GM19351 (cell line): ENCODE data around the gene KSR1.
A peak's percentile ranks its signal among the peaks of the same experiment; 100 is the strongest.

Source experiments
- ATAC-seq: cut with Tn5 transposase; IDR thresholded peaks from one replicate; pipeline ENCODE4 v1.9.1; 2021; ENCODE audit warnings: mild to moderate bottlenecking, moderate library complexity; ENCODE audit not compliant: unreplicated experiment

Gene KSR1

DNA sequence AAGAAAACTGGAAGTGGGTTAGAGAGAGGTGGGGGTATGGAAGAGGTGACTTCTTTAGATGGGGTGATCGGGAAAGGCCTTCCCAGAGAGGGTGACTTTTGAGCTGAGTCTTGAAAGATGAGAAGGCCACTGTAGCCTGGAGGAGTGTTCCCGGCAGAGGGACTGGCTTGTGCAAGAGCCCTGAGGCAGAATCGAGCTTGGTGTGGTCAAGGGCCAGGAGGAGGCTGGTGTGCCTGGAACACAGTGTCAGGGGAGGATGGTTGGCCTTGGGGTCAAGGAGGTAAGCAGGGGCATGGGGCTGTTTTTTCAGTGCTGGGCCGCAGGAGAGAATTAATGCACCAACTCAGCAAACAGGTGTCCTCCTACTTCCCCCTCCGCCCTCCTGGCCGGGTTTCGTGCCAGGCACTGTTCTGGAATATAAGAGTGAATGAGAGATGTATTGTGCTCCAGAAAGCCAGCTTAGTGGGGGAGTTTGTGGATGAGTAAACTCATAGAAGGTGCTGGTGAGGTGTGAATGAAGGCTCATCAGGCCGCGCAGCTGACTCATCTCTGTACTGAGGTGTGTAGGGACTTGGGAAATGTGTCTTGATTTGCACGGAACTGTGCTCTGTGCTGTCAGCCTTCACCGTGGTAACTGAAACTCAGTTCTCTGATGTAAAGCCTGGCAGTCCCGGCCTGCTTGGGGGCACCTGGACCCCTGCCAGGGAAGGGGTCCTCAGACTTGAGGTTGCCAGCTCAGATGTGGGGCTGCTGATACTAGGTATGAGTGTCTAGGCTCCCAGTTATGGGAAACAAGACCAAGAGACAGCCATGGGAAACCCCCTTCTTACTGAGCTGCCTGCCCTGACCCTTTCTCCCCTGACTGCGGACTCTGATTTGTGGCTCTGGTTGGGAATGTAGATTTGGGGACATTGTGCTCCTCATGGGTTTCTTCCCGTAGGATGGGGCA is 15.3 kb downstream of the KSR1 start:
- ATAC-seq = peak; percentile 73

DNA sequence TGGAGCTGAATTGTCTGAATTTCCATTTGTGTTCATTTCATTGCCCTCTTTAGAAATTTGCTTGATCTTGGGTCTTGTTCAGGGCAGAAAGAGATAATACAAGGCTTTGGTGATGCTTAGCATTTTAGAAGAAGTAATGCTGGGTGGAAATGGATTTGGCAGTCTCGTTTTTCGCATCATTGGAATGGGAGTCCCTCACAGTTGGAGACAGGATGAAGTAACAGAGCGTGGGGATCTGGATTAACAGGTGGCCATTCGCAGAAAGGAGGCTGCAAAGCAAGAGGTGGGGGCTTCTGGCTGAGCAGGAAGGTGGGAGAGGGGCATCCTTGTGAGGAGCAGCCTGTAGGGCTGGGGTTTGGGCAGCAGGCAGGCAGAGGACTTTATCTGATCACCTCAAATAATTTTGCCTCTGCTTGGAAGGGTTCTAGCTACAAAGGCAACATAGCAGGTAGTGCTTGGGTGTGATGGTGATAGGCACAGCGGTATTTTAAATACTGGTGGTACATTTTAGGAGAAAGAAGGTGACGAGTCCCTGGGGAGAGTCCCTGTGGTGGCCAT is 17.0 kb downstream of the KSR1 start:
- ATAC-seq = no peak

DNA sequence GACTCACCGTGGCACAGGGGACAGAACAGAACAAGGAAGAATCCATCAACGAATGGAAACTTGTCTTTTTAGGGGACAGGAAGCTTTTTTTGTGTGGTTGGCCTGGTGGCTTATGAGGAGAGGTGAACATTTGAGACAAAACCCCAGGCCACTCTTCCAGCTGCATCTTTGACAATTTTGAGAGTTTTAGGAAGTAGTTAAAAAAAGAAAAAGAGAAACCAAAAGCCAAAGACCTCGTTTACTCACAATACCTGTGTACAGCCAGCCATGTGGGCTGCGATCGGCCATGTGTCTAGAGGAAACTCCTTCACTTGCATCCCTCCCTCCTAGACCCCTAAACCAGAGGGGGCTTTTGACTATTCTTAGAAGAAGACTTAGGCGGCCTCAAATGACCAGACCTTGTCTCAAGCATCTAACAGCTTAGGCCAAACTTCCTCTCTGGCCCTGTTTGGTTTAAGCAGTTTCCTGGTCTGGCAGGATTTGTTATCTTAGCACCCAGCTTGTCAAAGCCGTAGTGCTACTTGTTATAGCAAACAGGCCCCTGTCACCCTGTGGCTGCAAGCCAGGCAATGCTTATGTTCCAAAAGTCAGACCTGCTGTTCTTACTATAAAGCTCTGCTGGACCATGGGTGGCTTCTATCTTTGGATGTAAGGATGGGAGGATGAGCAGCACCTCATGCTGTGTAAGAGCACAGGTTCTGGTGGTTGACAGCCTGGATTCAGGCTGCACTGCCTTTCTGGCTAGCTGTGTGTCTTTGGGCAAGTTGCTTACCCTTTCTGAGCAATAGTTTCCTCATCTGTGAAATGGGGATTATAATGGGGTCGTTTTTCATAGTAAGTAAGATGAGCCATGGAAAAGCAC is 17.7 kb downstream of the KSR1 start:
- peak; percentile 35 for ATAC-seq

DNA sequence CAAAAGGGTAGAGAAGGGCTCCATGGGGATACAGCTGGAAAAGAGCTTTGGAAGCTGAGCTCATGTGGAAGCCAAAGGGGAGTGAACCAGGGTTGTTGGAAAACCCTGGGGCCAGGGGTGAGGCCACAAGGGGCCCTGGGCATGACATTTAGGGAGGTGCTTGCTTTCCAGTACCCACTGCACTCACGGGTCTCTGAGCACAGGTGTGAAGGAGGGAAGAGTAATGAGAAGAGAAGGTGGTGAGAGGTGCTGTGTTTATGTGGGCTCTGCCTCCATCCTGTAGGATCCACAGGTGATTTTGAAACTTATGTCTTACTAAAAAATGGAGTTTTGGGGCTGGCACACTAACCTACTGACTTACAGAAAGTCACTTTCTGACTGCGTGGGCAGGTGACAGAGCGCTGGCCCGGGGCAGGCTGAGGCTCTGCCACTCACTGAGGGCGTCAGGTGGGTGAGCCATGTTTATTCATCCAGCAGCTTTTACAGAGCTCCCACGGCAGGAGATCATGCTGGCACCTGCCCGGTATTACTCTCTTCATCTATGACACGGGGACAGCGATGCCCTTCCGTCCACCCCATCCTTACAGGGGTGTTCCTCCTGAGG is 18.9 kb downstream of the KSR1 start:
- no peak for ATAC-seq

- no peak for ATAC-seq
Measured at GRCh38 chr17:27475981-27476895, 20.0 kb downstream of the KSR1 start.

DNA sequence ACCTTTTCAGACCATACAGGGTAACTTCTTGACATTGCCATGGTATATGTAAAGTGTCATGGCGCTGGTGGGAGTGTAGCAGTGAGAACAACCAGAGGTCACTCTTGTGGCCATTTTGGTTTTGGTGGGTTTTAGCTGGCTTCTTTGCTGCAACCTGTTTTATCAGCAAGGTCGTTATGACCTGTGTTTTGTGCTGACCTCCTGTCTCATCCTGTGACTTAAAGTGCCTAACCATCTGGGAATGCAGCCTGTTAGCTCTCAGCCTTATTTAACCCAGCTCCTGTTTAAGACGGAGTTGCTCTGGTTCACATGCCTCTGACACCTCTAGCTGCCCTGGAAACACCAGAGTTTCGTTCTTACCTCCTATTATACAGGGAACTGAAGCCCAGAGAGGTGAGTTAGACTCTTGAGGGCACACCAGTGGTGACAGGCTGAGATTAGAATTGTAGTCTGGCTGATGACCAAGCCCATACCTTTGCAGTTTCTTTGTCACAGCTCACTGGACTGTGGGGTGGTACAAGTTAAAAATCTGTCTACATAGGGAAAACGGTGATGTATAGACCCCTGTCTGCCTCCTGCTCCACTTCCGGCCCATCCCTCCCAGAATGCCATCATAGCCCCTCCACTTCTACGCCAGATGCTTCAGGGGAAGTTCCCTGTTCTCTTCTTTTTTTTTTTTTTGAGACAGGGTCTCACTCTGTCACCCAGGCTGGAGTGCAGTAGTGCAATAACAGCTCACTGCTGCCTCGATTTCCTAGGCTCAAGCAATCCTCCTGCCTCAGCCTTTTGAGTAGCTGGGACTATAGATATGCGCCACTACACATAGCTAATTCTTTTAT is 21.0 kb downstream of the KSR1 start:
- peak; percentile 37 for ATAC-seq

GRCh38 chr17:27477971-27478684 is 21.9 kb downstream of the KSR1 start:
- ATAC-seq = no peak

- no peak for ATAC-seq
Measured at GRCh38 chr17:27478901-27479538, 22.8 kb downstream of the KSR1 start.

DNA sequence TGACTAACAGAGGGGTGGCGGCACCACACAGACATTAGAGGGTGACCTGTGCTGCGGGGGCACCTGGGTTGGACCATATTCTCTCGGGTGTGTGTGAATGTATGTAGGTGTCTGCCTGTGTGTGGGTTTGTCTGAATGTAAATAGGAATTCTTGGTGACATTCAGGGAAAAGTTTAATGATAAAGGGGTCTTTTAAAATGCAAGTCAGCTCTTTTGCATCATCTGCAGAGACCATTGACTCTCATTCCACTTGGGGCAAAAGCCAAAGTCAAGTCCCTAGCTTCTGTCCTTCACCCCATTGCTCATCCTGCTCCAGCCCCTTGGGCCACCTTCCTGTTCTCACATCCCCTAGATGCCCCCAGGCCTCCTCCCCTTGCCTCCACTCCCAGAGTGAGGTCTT is 23.6 kb downstream of the KSR1 start:
- no peak for ATAC-seq

GRCh38 chr17:27480699-27481098 is 24.5 kb downstream of the KSR1 start:
- ATAC-seq = no peak

- peak; percentile 61 for ATAC-seq
Measured at GRCh38 chr17:27481327-27481726, 25.1 kb downstream of the KSR1 start.

DNA sequence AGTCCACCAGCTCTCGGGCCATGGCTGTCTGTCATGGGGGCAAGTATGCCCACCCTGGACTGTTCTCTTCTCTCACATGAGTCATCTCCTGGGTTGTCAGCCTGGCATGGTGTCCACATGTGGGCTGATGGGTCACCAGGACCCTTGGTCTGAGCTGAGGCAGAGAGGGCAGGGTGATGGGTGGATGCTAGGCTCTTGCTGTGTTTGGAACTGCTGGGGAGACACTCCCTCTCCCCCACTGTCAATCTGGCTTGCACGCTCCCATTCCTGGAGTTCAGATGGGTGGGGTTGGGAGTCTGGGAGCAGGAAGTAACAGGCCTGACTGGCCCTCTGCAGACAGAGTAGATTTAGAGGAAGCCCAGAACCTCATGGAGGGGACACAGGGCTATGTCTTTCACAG is 28.9 kb downstream of the KSR1 start:
- no peak for ATAC-seq

DNA sequence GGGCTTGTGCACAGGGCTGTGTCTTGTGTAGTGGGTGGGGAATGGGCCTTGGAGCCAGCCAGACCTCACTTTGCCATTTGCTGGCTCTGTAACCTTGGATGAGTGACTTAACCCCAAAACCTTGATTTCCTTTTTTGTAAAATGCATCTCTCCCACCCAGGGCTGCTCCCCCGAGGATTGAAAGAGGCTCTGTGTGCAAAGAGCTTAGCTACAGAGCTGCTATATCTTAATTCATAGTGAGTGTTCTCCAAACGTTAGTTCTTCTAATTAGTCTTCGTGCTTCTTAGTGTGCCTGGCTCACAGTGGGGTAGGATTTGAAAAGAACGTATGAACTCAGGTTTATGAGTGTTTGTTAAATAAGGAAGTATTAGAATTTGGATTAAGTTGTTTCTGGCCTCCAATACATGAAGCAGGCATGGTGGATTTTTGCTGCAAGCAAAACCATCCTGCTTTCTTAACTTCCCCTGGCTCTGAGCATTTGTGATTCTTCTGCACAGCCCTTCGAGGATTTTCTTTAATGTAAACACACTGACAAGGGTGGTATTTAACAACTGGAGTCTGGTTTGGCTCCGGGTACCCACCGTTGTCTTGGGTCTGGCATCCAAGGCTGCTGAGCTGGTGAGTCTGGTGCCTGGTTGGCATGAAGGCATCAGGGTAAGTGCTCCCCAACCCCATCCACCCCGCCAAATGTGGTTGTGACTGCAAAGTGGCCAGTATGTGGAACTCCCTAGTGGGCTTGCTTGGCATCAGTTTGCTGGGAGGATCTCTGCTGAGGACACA is 29.7 kb downstream of the KSR1 start:
- ATAC-seq = no peak

- no peak for ATAC-seq
Measured at GRCh38 chr17:27486741-27487140, 30.5 kb downstream of the KSR1 start.

- no peak for ATAC-seq
Measured at GRCh38 chr17:27488231-27488630, 32.0 kb downstream of the KSR1 start.

DNA sequence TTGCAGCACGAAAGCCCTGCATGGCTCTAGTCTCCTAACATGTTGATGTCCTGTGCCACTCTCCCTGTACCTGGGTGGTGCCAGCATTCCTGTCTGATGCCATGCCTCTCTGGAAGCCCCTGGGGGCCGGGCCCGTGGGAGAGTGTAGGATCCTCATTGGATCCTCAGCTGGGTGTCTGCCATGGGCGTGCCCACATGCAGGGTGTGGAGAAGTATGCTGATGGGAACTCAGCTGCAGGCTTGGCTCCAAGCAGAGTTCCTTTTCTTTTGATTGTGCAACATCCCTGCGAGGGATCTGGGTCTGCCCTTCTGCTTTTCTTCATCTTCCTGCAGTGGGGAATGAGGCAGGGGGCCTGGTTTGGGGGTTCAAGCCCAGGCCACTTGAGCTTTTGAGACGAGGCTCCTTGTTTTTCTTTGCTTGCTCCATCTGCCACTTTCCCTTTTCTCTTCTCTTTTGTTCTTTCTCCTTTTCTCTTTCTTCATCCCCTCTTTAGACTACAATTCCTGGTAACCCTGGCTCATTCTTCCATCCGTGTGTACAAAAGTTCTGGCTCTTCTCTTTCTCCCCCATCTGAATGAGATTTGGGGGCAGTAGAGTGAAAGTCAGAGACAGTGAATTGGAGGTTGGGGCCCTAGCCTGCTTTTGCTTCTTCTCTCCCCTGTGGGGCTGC is 32.9 kb downstream of the KSR1 start:
- no peak for ATAC-seq

DNA sequence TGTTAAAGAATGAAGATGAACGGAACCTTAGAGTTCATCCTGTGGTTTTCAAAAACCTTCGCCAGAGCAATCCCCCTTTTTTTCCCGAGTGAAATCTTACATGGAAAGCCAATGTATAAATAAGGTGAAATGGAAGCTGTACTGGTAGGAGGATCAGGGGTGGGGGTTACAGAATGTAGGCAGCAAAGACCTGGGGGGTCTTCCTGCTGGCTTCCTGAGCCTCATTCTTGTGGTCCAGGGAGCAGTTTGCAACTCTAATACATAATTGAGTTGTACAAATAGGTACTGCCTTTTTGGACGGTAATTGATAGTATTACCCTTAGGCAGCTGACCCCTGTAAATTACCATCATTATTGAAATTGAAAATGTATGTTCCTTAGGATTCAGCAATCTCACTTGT is 34.1 kb downstream of the KSR1 start:
- no peak for ATAC-seq
